ENCODE measurements around the gene AP3S1.

AP3S1 gene

DNA sequence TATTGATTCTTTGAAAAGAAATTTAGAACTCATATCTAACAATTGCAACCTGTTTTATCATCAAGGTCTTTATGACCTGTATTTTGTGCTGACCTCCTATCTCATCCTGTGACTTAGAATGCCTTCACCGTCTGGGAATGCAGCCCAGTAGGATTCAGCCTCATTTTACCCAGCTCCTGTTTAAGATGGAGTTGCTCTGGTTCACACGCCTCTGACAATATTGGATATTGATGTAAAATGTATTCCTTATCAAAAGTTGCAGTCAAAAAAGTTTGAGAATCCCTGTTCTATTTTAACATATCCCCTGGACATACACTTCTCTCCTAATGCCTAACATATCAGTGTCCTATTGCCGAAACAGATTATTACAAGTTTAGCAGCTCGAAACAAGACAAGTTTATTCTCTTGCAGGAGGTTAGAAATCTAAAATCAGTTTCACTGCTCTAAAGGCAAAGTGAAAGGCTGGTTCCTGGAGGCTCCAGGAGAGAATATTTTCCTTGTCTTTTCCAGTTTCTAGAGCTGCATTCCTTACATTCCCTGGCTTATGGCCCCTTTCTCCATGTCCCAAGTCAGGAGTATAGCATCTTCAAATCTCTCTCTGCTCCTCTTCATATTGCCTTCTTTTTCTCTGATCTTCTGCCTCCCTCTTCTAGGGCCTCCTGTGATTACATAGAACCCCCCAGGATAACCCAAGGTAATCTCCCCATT lies 89.0 kb downstream of the AP3S1 start:
- H3K36me3 Mint-ChIP-seq (ENCODE audit: low read depth) = no peaks in the 10 kb centered on the region
- H3K4me3 Mint-ChIP-seq = no peak overlapping the region
- no peaks in the 10 kb centered on the region for H3K9me3 Mint-ChIP-seq
- H3K27me3 Mint-ChIP-seq = no peaks in the 10 kb centered on the region
- no peaks in the 10 kb centered on the region for H3K4me1 Mint-ChIP-seq (ENCODE audit: low read depth)
- no peak overlapping the region for H3K27ac Mint-ChIP-seq

DNA sequence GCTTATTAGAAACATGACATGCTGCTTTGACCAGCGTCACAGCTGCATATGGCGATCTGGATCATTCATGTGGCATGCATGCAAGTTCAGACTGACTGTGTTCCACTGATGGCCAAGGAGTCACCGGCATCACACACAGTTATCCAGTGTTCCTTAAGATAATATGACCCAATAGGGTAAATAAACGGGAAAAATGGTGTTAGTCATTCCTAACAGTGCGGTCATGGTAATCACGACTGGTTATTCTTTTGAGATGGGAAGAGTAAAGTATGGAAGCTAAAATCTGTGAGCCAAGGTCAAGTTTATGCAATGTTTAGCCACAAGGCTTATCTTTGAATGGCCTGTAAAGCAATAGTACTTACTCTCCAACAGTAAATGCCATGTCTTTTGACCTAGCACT lies 91.3 kb downstream of the AP3S1 start:
- H3K4me1 Mint-ChIP-seq (ENCODE audit: low read depth) = no peaks in the 10 kb centered on the region
- no peak overlapping the region for H3K4me3 Mint-ChIP-seq
- no peak overlapping the region for H3K27ac Mint-ChIP-seq
- no peaks in the 10 kb centered on the region for H3K36me3 Mint-ChIP-seq (ENCODE audit: low read depth)
- no peaks in the 10 kb centered on the region for H3K27me3 Mint-ChIP-seq
- H3K9me3 Mint-ChIP-seq = no peaks in the 10 kb centered on the region

DNA sequence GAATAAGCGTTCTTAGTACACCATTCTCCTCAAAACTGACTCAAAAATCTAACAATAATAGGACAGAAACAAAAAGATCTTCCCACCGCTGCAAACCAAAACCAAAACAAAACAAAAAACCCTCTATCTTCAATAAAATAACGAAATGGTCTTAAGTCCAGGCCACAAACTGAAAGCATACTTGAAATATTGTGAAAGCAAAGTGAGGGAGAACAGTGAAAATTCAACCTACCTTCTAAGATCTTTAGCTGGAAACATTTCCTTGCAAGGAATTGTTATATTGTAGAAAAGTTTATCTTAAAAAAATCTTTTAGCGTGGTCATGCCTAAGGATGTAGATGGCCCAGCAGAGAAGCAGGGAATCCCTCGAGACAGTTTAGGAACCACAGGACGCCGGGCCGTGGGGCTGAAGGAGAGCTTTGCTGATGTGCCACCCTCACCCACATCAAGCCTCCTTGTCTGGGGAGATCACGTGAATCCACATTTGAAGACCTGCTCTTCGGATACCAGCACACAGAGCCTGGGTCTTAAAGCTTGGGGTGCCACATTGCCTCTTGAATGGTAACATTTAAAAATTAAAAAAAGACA lies 92.7 kb downstream of the AP3S1 start:
- H3K4me1 Mint-ChIP-seq (ENCODE audit: low read depth) = no peaks in the 10 kb centered on the region
- H3K9me3 Mint-ChIP-seq = no peaks in the 10 kb centered on the region
- H3K4me3 Mint-ChIP-seq = no peak overlapping the region
- H3K27me3 Mint-ChIP-seq = no peaks in the 10 kb centered on the region
- H3K36me3 Mint-ChIP-seq (ENCODE audit: low read depth) = no peaks in the 10 kb centered on the region
- no peak overlapping the region for H3K27ac Mint-ChIP-seq

DNA sequence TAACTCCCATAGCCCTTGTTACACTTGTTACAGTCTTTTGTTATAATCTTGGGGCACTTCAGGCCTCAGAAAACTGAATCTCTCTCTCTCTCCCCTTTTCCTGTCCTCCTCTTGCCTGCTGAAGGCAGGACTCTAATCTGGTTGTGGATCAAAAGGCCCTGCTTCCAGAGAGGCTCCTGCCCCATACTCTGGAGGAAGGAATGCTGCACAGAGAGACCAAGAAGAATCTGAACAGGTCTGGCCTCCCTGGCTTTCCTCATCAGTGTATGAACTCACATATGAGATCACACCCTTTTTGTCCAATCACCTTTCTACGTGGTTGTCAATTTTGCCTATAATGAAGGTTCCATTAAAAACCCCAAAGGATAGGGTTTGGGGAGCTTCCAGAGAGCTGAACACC lies 94.3 kb downstream of the AP3S1 start:
- H3K27me3 Mint-ChIP-seq = no peaks in the 10 kb centered on the region
- no peak overlapping the region for H3K27ac Mint-ChIP-seq
- H3K4me1 Mint-ChIP-seq (ENCODE audit: low read depth) = no peaks in the 10 kb centered on the region
- H3K4me3 Mint-ChIP-seq = no peak overlapping the region
- H3K36me3 Mint-ChIP-seq (ENCODE audit: low read depth) = no peaks in the 10 kb centered on the region
- no peaks in the 10 kb centered on the region for H3K9me3 Mint-ChIP-seq

DNA sequence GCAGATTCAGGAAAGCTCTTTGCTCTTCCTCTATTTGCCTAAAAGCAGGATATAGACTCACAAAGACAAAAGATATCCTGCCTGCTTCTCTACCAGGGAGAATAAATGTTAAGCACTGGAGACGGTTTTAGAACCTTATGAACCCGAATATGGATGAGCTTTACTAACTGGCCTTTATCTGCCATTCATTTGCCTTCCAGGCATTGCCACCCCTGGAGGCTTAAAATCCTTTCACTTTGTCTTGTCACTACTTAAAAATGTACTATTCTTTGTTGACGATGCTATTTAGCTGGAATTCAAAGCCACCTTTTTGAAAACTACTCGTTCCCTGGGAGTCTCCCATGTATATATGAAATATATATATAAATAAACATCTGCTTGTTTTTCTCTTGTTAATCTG lies 97.3 kb downstream of the AP3S1 start:
- no peaks in the 10 kb centered on the region for H3K4me1 Mint-ChIP-seq (ENCODE audit: low read depth)

DNA sequence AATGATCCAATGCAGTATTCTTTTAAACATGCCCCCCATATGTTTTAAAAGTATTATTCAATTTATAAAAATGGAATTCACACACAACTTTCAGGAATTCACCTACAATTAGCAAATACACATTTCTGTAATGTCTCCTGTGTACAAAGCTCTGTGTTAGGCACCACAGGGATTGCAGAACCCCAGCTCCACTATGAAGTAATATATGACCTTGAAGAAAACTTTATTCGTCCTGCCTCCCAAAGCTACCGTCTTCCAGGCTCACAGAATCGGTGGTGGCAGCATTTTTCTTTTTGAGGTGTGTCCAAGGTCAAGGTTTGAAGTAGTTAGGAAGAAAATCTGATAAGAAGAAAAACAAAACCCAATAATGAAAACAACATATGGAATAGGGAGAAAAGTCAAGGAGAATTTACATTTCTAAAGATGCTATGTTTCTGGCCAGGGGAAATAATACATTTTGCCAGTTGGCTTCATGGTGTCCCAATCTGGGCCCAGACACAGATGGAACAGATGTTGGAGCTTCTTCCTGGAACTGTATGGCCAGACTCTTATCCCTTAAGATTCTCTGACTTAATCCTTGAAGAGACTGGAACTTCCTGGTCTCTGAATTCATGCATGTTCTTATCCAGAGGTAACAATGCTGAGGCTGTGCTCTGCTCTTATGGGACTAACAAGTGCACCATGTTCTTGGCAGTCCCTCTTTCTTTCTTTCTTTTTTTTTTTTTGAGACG lies 98.5 kb downstream of the AP3S1 start:
- H3K4me3 Mint-ChIP-seq = no peak overlapping the region
- no peaks in the 10 kb centered on the region for H3K36me3 Mint-ChIP-seq (ENCODE audit: low read depth)
- H3K9me3 Mint-ChIP-seq = no peaks in the 10 kb centered on the region
- no peak overlapping the region for H3K27ac Mint-ChIP-seq
- H3K27me3 Mint-ChIP-seq = no peaks in the 10 kb centered on the region
- H3K4me1 Mint-ChIP-seq (ENCODE audit: low read depth) = no peaks in the 10 kb centered on the region

More for the DNA sequence above, 97.3 kb downstream of the AP3S1 start:
- Mint-ChIP-seq H3K27ac (no peak overlapping the region), H3K4me3 (no peak overlapping the region), H3K27me3 (no peaks in the 10 kb centered on the region), H3K36me3 (ENCODE audit: low read depth) (no peaks in the 10 kb centered on the region), H3K9me3 (no peaks in the 10 kb centered on the region)

DNA sequence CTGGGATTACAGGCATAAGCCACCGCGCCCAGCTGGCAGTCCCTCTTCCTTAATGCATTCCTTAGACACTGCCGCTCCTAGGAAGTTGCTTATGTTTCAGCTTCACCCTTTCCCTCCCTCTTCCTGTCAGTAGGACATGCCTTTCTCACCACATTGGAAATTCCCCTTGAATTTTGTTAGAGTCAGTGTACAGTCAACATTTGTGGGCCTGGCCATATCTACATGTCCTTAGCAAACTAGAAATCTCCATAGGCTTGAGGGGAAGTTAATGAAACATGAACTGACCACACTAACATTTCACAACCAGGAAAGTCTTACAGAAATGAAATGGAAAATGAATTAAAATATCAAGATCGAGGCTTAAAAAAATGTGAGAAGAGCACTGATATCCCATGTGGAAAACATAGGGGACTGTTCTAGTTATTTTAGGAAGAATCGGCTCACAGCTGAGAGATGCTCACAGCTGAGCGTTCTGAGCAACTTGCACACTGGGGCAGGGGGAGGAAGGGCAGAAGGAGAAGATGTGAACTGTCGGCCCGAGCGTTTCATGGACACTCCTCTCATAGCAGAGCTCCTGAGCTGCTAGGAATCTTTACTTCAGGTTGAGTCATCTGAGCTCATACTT lies 99.4 kb downstream of the AP3S1 start:
- no peaks in the 10 kb centered on the region for H3K9me3 Mint-ChIP-seq
- H3K4me1 Mint-ChIP-seq (ENCODE audit: low read depth) = no peaks in the 10 kb centered on the region
- no peak overlapping the region for H3K4me3 Mint-ChIP-seq
- H3K27ac Mint-ChIP-seq = no peak overlapping the region
- H3K27me3 Mint-ChIP-seq = no peaks in the 10 kb centered on the region
- no peaks in the 10 kb centered on the region for H3K36me3 Mint-ChIP-seq (ENCODE audit: low read depth)

DNA sequence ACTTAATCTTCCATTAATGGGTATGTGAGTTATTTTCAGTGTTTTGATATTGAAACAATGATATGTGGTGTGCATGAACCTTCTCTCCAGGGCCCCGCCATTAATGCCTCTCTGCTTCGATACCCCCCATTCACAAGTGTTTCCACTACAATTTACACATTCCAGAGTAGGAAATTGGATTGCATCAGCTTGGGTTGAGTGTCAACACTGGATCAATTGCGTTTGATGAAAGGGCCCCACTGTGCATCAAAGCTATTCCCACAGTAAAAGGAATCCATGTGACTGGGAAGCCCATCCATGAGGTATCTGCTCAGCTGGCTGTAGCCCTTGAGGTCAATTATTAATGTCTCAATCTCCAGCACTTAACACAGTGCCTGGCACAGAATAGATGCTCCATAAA lies 102.8 kb downstream of the AP3S1 start:
- H3K4me1 Mint-ChIP-seq (ENCODE audit: low read depth) = no peaks in the 10 kb centered on the region
- H3K36me3 Mint-ChIP-seq (ENCODE audit: low read depth) = no peaks in the 10 kb centered on the region
- H3K27me3 Mint-ChIP-seq = no peaks in the 10 kb centered on the region
- H3K4me3 Mint-ChIP-seq = no peak overlapping the region
- H3K9me3 Mint-ChIP-seq = no peaks in the 10 kb centered on the region
- H3K27ac Mint-ChIP-seq = no peak overlapping the region

DNA sequence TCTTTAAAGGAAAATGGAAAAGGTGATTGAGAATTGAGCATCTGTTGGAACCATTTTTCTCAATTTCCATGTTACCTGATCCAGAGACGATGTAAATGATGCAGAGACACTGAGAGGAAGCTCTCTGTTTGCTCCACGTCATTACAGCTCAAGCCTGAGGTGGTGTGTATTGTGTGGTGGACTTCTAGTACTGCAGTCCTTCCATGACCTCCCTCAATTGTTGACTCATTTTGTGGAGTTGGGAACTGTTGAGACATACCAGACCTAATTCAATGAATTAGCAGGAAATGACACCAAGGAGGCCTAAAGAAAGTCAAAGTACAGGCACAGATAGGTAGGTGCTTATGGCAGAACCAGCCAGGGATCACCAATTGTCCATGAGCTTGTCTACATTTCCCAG lies 104.9 kb downstream of the AP3S1 start:
- Mint-ChIP-seq H3K27ac (no peak overlapping the region), H3K9me3 (no peaks in the 10 kb centered on the region), H3K27me3 (peaks cover 6% of the 10 kb centered on the region), H3K4me3 (no peak overlapping the region), H3K36me3 (ENCODE audit: low read depth) (no peaks in the 10 kb centered on the region), H3K4me1 (ENCODE audit: low read depth) (no peaks in the 10 kb centered on the region)

DNA sequence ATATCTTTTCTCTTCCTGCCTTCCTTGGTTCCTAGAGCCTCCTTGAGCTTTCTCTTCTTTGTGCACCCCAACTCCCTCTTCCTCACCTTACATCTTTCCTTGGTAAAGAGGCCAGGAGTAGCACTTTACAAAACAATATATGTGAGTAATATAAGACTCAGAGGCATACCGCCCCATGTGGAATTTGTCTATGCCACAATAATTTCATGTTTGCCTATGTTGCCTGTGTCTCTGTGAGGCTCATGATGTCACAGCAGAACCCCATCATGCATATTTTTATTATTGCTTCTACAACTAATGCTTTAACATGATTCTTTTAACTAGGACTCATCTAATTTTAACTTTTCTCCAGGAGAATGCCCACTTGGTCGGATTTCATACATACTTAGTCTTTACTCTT lies 105.5 kb downstream of the AP3S1 start:
- Mint-ChIP-seq H3K4me3 (no peak overlapping the region), H3K27me3 (peaks cover 9% of the 10 kb centered on the region), H3K4me1 (ENCODE audit: low read depth) (no peaks in the 10 kb centered on the region), H3K9me3 (no peaks in the 10 kb centered on the region), H3K36me3 (ENCODE audit: low read depth) (no peaks in the 10 kb centered on the region), H3K27ac (no peak overlapping the region)

DNA sequence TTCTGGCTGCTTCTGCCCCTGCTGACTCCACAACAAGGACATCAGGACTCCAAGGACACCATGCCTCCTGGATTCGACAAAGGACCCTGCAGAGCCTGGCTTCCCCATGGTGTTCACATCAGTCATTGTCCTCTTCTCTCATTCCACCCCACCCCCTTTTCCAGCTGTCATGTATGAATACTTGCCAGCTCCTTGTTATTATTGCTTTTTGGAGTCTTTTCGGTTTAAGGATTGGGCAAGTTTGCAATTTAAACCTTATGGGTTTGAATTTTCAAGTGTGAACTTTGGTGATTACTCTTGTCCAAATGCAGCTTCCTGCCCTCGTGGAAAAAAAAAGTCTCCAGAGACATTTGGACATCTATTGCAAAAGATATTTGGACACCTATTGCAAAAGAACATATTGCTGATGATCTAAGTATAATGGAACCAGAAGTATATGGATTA lies 106.4 kb downstream of the AP3S1 start:
- Mint-ChIP-seq H3K27me3 (peaks cover 17% of the 10 kb centered on the region), H3K27ac (no peak overlapping the region), H3K9me3 (no peaks in the 10 kb centered on the region), H3K4me3 (no peak overlapping the region), H3K36me3 (ENCODE audit: low read depth) (no peaks in the 10 kb centered on the region), H3K4me1 (ENCODE audit: low read depth) (no peaks in the 10 kb centered on the region)

DNA sequence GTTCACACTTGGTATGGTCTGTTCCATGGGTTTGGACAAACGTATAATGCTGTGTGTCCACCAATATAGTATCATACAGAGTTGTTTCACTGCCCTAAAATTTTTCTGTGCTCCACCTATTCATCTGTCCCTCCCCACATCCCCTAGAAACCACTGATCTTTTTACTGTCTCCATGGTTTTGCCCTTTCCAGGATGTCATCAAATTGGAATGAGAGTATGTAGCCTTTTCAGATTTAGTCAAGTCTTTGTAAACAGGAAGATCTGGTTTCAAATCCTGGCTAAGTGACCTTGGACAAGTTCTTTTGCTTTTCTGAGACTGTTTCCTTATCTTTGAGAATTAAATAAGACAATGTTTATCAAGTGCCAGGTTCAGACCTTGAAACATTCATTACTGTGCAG lies 107.4 kb downstream of the AP3S1 start:
- no peaks in the 10 kb centered on the region for H3K9me3 Mint-ChIP-seq
- H3K36me3 Mint-ChIP-seq (ENCODE audit: low read depth) = no peaks in the 10 kb centered on the region
- H3K4me3 Mint-ChIP-seq = no peak overlapping the region
- H3K4me1 Mint-ChIP-seq (ENCODE audit: low read depth) = no peaks in the 10 kb centered on the region
- peaks cover 25% of the 10 kb centered on the region for H3K27me3 Mint-ChIP-seq
- H3K27ac Mint-ChIP-seq = no peak overlapping the region

DNA sequence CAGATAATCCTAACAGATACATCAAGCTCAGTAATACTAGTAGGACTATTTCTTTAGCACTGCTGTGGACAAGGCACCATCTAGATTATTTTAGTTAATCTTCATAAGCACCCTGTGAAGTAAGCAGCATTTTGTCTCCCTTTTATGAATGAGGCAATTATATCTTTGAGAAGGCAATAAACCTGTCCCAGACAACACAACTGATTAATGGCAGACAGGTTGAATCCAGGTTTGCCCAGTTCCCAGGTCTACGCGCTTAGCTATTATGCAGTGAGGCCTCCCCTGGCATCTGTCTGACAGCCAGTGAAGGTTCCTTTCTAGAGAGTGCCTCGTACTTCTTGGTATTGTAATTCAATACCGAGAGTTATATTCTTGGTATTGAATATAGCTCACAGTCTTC lies 110.9 kb downstream of the AP3S1 start:
- H3K27ac Mint-ChIP-seq = no peak overlapping the region

DNA sequence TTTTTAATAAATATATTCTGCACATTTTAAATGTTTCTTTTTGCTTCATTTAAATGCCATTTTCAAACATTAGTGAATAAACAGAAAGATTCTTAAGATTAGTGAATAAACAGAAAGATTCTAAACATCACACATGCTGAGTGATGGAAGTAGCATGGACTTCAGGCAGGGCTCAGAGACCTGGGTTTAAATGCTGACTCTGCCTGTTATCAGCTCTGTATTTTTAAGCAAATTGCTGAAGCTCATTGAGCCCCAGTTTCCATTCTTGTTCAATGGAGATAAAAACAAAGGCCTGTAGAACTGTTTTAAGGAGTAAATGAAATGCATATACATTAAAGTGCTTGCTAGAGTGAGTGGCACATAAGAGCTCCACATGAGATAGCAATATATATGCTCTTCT lies 112.4 kb downstream of the AP3S1 start:
- peaks cover 41% of the 10 kb centered on the region for H3K27me3 Mint-ChIP-seq
- H3K27ac Mint-ChIP-seq = no peak overlapping the region
- H3K36me3 Mint-ChIP-seq (ENCODE audit: low read depth) = no peaks in the 10 kb centered on the region
- H3K4me1 Mint-ChIP-seq (ENCODE audit: low read depth) = no peaks in the 10 kb centered on the region
- H3K9me3 Mint-ChIP-seq = no peaks in the 10 kb centered on the region
- no peak overlapping the region for H3K4me3 Mint-ChIP-seq

More for the DNA sequence above, 110.9 kb downstream of the AP3S1 start:
- H3K9me3 Mint-ChIP-seq = no peaks in the 10 kb centered on the region
- H3K4me1 Mint-ChIP-seq (ENCODE audit: low read depth) = no peaks in the 10 kb centered on the region
- no peaks in the 10 kb centered on the region for H3K36me3 Mint-ChIP-seq (ENCODE audit: low read depth)
- no peak overlapping the region for H3K4me3 Mint-ChIP-seq
- H3K27me3 Mint-ChIP-seq = peaks cover 29% of the 10 kb centered on the region

DNA sequence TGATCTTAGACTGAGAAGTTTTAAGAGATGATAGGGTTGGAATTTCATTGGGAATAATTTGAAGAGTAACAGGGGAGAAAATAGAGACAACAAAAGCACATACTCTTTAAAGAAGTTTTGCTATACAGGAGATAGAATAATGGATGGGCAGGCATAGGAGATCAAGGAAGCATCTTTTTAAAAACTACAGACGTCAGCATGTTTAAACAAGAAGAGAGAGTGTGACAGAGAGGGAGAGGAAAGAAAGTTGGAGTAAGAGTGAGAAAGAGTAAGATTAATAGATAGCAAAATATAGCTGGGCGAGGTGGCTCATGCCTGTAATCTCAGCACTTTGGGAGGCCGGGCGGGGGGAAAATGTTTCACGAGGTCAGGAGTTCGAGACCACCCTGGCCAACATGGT lies 115.2 kb downstream of the AP3S1 start:
- Mint-ChIP-seq H3K27ac (no peak overlapping the region), H3K36me3 (ENCODE audit: low read depth) (no peaks in the 10 kb centered on the region), H3K9me3 (no peaks in the 10 kb centered on the region), H3K27me3 (peaks cover 59% of the 10 kb centered on the region), H3K4me1 (ENCODE audit: low read depth) (peaks cover 7% of the 10 kb centered on the region), H3K4me3 (no peak overlapping the region)

Data from stimulated activated naive CD8-positive, alpha-beta T cell treated with anti-CD3 and anti-CD28 coated beads, Interleukin-15, Interleukin-2, amounts not matched to agents 100 ng/mL and 50 ng/mL, for 24 hours (primary cell).